ENCODE results near the gene BIVM. TPM values are rescaled to one million over a fixed set of nuclear protein-coding genes. Genes with fewer than 3 reads are reported as not detected.
A peak's percentile ranks its signal among the peaks of the same experiment; 100 is the strongest.

The BIVM gene
- total RNA-seq, 1 donor from 2014 or later = 31.0 TPM

DNA sequence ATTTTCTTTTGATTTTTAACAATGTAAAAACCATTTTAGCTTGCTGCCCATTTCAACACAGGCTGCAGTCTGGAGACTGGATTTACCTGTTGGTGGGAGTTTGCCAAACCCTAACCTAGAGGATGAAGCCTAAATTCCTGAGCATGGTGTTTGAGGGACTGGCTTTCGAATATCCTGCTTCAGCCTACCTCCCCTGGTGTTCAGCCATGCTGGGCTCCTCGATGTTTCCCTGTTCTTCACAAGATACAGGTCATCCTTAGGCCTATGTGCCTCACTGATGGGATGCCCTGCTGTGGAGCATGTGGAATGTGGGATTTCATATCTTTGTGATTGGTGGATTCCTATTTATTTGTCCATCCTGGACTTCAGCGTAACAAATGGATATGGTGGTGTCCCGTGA lies 26.5 kb downstream of the BIVM start:
- intact Hi-C loops (cut with DNase I) = no loop called here
- ATAC-seq (ENCODE audit: poor library complexity) (no peak), DNase-seq (no peak)

- ATAC-seq (ENCODE audit: poor library complexity) (no peak), DNase-seq (no peak)
- intact Hi-C loops (cut with DNase I) = no loop called here
These were observed 27.2 kb downstream of the BIVM start for GRCh38 chr13:102825921-102826706.

DNA sequence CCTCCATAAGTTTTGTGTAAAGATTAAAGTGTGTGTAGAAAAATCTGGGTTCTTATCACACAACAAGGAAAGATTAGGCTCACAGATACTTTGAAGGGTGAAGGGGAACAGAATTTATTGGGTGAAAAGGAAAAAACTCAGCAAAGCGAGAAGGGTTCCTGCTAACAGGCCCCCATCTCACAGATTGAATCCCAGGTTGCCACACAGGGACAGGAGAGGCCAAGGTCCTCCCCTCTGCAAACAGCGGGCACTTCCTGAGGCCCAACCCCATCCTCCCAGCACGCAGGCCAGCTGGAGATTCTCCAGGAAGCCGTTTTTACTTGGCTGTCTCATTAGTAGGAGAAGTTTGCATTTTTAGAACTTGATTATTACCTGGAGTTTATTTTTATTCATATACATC lies 31.7 kb downstream of the BIVM start:
- no peak for ATAC-seq (ENCODE audit: poor library complexity)
- intact Hi-C loops (cut with DNase I) = no loop called here
- no peak for DNase-seq

DNA sequence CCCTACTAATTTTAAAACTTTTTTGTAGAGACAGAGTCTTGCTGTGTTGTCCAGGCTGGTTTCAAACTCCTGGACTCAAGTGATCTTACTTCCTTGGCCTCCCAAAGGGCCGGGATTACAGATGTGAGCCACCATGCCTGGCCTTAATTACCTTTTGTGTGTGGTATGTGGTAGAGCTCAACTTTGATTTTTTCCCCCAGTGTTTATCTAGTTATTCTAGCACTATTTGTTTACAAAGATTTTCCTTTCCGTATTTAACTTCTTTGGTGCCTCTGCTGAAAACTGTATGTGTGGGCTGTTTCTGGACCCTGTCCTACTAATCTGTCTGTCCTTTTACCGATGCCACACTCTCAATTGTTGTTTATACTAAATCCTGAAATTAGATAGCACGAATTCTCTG lies 37.6 kb downstream of the BIVM start:
- DNase-seq (no peak), ATAC-seq (ENCODE audit: poor library complexity) (no peak)
- intact Hi-C loops (cut with DNase I) = no loop called here

DNA sequence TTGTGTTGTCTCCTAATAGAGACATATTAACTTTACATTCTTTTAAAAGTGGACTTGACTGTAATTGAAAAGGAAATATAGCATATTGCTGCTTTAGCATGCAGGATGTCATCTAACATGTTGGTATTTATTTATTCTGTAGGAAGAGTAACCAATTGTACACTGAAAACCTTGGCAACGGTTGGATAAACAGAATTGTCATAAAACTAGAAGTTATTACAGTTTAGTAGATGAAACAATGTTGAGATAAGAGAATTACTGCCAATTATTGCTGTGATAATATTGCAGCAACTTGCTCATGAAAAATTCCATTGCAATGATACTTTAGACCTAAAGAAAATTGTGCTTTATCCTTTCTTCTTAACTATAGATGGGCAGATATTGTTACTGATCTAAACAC lies 39.4 kb downstream of the BIVM start:
- DNase-seq (no peak), ATAC-seq (ENCODE audit: poor library complexity) (no peak)
- intact Hi-C loops (cut with DNase I) = no loop called here

GRCh38 chr13:102838982-102839381 lies 40.1 kb downstream of the BIVM start:
- intact Hi-C loops (cut with DNase I) = no loop called here
- ATAC-seq (ENCODE audit: poor library complexity) (no peak), DNase-seq (no peak)

DNA sequence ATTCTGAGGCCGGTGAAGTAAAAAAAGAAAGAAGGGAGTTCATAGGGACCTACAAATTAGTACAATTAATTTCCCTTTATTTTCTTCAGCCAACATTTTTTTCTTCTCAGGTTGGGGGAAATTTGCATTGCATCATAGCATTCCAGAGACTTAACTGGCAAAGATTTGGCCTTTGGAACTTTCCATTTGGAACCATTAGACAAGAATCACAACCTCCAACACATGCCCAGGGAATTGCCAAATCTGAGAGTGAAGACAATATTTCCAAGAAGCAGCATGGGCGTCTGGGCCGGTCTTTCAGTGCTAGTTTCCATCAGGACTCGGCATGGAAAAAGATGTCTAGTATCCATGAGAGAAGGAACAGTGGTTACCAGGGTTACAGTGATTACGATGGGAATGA lies 40.5 kb downstream of the BIVM start:
- intact Hi-C loops (cut with DNase I) = no loop called here
- ATAC-seq (ENCODE audit: poor library complexity) = no peak
- no peak for DNase-seq

GRCh38 chr13:102845289-102845629 lies 46.3 kb downstream of the BIVM start:
- peak; percentile 32 for ATAC-seq (ENCODE audit: poor library complexity)
- no peak for DNase-seq
- intact Hi-C loops (cut with DNase I) = loop anchor here (5.0 to 10.0 kb wide), 2 partner anchors 70 to 263 kb away; partner anchors contain the start of gene TEX30

DNA sequence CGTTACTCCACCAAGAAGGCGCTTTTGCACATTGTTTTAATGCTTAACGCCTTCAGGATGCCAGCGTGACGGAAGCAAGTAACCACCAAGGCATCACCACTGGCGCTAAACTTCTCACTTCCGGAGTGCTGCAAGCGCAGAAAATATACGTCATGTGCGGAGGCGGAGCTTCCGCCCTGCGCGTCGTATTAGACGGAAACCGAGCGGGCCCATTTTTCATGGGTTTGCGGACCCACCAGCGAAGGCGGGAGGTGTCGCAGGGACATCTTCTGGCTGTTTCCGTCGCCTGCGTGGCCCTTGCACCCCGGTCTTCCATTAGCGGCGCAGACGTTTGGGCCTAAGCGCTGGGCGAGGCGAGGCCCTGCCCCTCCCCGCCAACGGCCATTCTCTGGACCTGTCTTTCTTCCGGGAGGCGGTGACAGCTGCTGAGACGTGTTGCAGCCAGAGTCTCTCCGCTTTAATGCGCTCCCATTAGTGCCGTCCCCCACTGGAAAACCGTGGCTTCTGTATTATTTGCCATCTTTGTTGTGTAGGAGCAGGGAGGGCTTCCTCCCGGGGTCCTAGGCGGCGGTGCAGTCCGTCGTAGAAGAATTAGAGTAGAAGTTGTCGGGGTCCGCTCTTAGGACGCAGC lies 46.8 kb downstream of the BIVM start, which contains the start of gene ERCC5:
ERCC5 (plus strand) TSS at position 403 of the 631 bp plus-strand sequence. CDS start 235 bp downstream, outside the sequence.
- DNase-seq = peak; percentile 96
- ATAC-seq (ENCODE audit: poor library complexity) = peak; percentile 96
- intact Hi-C loops (cut with DNase I) = loop anchor here (5.0 to 10.0 kb wide), 2 partner anchors 71 to 263 kb away; partner anchors contain the start of gene TEX30

- DNase-seq (peak; percentile 57), ATAC-seq (ENCODE audit: poor library complexity) (peak; percentile 52)
- intact Hi-C loops (cut with DNase I) = loop anchor here (5.0 to 10.0 kb wide), 2 partner anchors 72 to 264 kb away; partner anchors contain the start of gene TEX30
These were observed 47.5 kb downstream of the BIVM start for GRCh38 chr13:102846261-102847015.

DNA sequence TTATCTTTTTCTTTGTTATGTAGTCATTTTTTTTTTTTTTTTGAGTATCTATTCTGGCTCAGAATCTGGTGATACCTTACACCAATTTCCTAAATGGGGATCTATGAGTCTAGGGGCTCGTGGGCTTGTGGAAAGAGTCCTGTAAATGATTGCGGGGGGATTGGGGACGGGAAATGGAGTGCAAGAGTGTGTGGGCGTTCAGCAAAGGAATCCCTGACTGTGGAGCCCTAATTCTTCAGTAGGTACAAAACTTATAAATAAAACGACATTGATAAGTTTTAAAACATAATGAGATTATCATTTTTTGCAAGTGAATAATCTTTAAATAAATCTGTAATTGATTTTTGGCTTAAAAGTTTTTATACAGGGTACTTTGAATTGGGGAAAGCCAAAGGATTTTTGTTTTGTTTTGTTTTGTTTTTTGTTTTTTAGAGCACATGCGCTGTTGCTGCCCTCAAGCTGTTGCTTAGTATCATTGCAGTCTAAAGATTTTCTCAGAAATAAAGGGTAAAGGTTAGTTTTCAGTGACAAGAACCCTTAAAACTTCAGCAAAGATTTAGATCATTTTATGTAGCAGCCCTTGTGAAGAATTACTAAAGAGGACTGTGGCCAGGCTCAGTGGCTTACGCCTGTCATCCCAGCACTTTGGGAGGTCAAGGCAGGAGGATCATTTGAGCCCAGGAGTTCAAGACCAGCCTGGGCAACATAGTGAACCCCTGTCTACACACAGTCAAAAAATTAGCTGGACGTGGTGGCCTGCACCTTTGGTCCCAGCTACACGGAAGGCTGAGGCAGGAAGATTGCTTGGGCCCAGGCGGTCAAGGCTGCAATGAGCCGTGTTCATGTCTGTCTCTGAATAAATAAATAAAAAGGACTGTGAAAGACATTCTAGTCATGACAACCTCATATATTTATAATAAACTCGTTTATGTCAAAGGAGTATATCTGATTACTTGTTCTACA lies 48.6 kb downstream of the BIVM start:
- intact Hi-C loops (cut with DNase I) = loop anchor here (5.0 to 10.0 kb wide), 2 partner anchors 73 to 265 kb away; partner anchors contain the start of gene TEX30
- DNase-seq (no peak), ATAC-seq (ENCODE audit: poor library complexity) (no peak)

DNA sequence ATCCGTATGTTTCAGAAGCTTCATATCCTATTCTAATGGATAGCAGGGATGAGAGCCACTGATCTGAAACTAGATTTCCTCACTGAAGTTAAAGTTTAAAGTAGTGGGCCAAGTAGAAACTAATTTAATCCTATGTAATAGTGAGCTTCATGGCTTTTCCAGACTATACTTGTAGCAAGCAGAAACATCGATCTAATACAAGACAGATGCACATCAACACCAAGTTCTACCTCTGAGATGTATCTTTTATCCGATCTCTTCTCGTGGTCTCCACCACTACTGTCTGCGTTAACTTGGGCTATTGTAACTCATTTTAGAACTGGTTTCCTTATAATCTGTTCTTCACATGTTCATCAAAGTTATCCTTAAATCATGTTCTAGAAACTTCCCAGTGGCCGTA lies 50.0 kb downstream of the BIVM start:
- no peak for DNase-seq
- no peak for ATAC-seq (ENCODE audit: poor library complexity)
- intact Hi-C loops (cut with DNase I) = loop anchor here (5.0 to 10.0 kb wide), 2 partner anchors 74 to 267 kb away; partner anchors contain the start of gene TEX30

- ATAC-seq (ENCODE audit: poor library complexity) = no peak
- DNase-seq = no peak
- intact Hi-C loops (cut with DNase I) = no loop called here
These were observed 53.6 kb downstream of the BIVM start for GRCh38 chr13:102852556-102852955.

- ATAC-seq (ENCODE audit: poor library complexity) = no peak
- intact Hi-C loops (cut with DNase I) = no loop called here
- no peak for DNase-seq
These were observed 55.8 kb downstream of the BIVM start for GRCh38 chr13:102854675-102855074.

DNA sequence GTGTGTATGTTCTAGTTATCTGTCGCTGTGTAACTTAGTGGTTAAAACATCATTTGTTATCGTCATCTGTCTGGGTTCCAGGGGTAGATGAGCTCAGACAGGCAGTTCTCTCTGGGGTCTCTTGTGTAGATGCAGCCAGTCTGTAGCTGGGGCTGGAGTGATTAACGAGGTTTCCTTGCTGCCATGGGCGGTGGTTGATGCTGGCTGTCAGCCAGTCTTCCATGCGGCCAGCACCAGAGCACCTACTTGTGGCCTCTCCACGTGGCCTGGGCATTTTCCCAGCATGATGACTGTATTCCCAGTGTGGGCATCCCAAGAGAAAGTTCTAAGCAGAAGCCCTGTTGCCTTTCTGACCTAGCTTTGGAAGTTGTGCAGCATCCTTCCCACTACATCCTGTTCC lies 57.6 kb downstream of the BIVM start:
- intact Hi-C loops (cut with DNase I) = no loop called here
- ATAC-seq (ENCODE audit: poor library complexity) (peak; percentile 91), DNase-seq (peak; percentile 81)

DNA sequence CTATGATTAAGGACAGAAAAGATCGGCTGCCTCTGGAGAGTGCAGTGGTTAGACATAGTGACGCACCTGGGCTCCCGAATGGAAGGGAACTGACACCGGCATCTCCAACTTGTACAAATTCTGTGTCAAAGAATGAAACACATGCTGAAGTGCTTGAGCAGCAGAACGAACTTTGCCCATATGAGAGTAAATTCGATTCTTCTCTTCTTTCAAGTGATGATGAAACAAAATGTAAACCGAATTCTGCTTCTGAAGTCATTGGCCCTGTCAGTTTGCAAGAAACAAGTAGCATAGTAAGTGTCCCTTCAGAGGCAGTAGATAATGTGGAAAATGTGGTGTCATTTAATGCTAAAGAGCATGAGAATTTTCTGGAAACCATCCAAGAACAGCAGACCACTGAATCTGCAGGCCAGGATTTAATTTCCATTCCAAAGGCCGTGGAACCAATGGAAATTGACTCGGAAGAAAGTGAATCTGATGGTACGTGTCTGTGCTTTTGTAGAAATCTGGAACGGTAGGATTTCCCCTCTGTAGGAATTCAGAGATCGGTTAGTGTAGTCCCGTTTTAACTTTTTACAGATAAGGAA lies 63.8 kb downstream of the BIVM start:
- ATAC-seq (ENCODE audit: poor library complexity) = no peak
- intact Hi-C loops (cut with DNase I) = no loop called here
- DNase-seq = no peak

- peak; percentile 96 for ATAC-seq (ENCODE audit: poor library complexity)
- DNase-seq = peak; percentile 68
- intact Hi-C loops (cut with DNase I) = no loop called here
These were observed 64.7 kb downstream of the BIVM start for GRCh38 chr13:102863590-102863989.
